Thyroid gland (tissue), 4 donors: ENCODE measurements around the gene CDHR4. TPM values are rescaled to one million over a fixed set of nuclear protein-coding genes. Genes with fewer than 3 reads are reported as not detected.
"Not testable (repeated sequence)": the region's sequence is repeated elsewhere in the genome, so short reads cannot be mapped to it uniquely, and the experiment has no call there.

Experiments used
- DNase-seq, 2 donors: peaks; one replicate each; pipeline ENCODE4 v3.0.0-alpha.2; 2019
- H3K27ac ChIP-seq, 3 donors: fragments of 200-600 bp; sonication (generic); 1 replicate in 2 of 3; 2 replicates in 1 of 3; pipeline ENCODE4 v1.5.1; 2016 to 2019; ENCODE audit warnings: mild to moderate bottlenecking in 1 of 3, moderate library complexity in 1 of 3
- H3K27me3 ChIP-seq: fragments of 200-600 bp; sonication (generic); one replicate; pipeline ENCODE4 v1.5.1; 2019
- H3K36me3 ChIP-seq, 2 donors: fragments of 200-600 bp; sonication (generic); one replicate each; pipeline ENCODE4 v1.5.1; 2016 to 2019
- H3K4me1 ChIP-seq, 2 donors: fragments of 200-600 bp; sonication (generic); one replicate each; pipeline ENCODE4 v1.5.1; 2017 to 2019
- H3K4me3 ChIP-seq, 3 donors: fragments of 200-600 bp; sonication (generic); replicated peaks in 1 of 3; 1 replicate in 2 of 3; 2 replicates in 1 of 3; pipeline ENCODE4 v1.5.1; 2016; ENCODE audit warnings: mild to moderate bottlenecking in 1 of 3
- H3K9me3 ChIP-seq: fragments of 200-600 bp; sonication (generic); one replicate; pipeline ENCODE4 v1.5.1; 2017
- POLR2A ChIP-seq, 2 donors: fragments of 450-650 bp; IDR thresholded peaks; one replicate each; pipeline ENCODE4 v1.6.1; 2017; ENCODE audit warnings: antibody characterized with exemption in 2 of 2, mild to moderate bottlenecking in 2 of 2, moderate library complexity in 1 of 2
- WGBS, 2 donors: methylation state at CpG; one replicate each; pipeline ENCODE4 v1.1.5; 2017; 5-methylcytosine and 5-hydroxymethylcytosine counted together
- intact Hi-C: fragments of 100-400 bp; cut with DNase I; formaldehyde crosslinking; loops from one replicate; pipeline ENCODE4 v1.15.1; 2023
- total RNA-seq, 4 donors: library from RNA; depleted of rRNA; stranded (reverse); fragments of >200 nt; gene quantifications; one replicate each; pipeline ENCODE4 v1.2.3, GENCODE V29; 2016
- TF ChIP-seq, protein P1 (sequence below), 6 experiments: fragments of 200-600 bp in 3 of 6; fragments of 450-650 bp in 3 of 6; sonication (generic) in 3 of 6; IDR thresholded peaks; one replicate each; pipeline ENCODE4 v1.5.1; 2016 to 2019; ENCODE audit warnings: antibody characterized with exemption in 6 of 6, mild to moderate bottlenecking in 2 of 6, inconsistent platforms in 1 of 6, moderate library complexity in 1 of 6

Gene CDHR4
- total RNA-seq, 4 donors from 2014 or later = not detected

GRCh38 chr3:49826016-49826415 lies 26.3 kb upstream of the CDHR4 start:
- no peaks in the 10 kb centered on the region for H3K36me3 ChIP-seq
- TF ChIP-seq POLR2A (IDR thresholded peaks at IDR 0.05) = no peak
- TF ChIP-seq, protein P1, sequence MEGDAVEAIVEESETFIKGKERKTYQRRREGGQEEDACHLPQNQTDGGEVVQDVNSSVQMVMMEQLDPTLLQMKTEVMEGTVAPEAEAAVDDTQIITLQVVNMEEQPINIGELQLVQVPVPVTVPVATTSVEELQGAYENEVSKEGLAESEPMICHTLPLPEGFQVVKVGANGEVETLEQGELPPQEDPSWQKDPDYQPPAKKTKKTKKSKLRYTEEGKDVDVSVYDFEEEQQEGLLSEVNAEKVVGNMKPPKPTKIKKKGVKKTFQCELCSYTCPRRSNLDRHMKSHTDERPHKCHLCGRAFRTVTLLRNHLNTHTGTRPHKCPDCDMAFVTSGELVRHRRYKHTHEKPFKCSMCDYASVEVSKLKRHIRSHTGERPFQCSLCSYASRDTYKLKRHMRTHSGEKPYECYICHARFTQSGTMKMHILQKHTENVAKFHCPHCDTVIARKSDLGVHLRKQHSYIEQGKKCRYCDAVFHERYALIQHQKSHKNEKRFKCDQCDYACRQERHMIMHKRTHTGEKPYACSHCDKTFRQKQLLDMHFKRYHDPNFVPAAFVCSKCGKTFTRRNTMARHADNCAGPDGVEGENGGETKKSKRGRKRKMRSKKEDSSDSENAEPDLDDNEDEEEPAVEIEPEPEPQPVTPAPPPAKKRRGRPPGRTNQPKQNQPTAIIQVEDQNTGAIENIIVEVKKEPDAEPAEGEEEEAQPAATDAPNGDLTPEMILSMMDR (IDR thresholded peaks at IDR 0.05) = no peak
- intact Hi-C loops = no loop called here
- no peaks in the 10 kb centered on the region for H3K4me1 ChIP-seq
- DNase-seq = no peak
- H3K27ac ChIP-seq = no peak overlapping the region
- H3K27me3 ChIP-seq = no peaks in the 10 kb centered on the region
- no peak overlapping the region for H3K4me3 ChIP-seq
- H3K9me3 ChIP-seq = no peaks in the 10 kb centered on the region
- WGBS, 2 donors = 88 to 89% methylated on average over 6 of the region's 6 CpGs

- H3K4me3 ChIP-seq, DNase-seq, H3K9me3 ChIP-seq, intact Hi-C loops, H3K36me3 ChIP-seq, H3K27me3 ChIP-seq, H3K27ac ChIP-seq, H3K4me1 ChIP-seq: not testable (repeated sequence)
- 67 to 95% methylated on average over 3 of the region's 3 CpGs for WGBS, 2 donors
Observed at GRCh38 chr3:49823131-49823530, 23.5 kb upstream of the CDHR4 start.

GRCh38 chr3:49813497-49814174 lies 14.0 kb upstream of the CDHR4 start, which contains the start of gene UBA7:
TSS of gene UBA7 (minus strand) at chr3:49813953. CDS start at chr3:49813787, 166 bp downstream.
- peak; percentile 80 to 84 for DNase-seq
- intact Hi-C loops = no loop called here
- Histone ChIP-seq H3K4me3 (peak within 1 kb of the TSS in 1 of 3 donors; percentile 33), H3K4me1 (peaks cover 15 to 22% of the 10 kb centered on the region in 2 donors), H3K27me3 (no peaks in the 10 kb centered on the region), H3K36me3 (peaks cover 6 to 17% of the 10 kb centered on the region in 2 donors), H3K9me3 (no peaks in the 10 kb centered on the region), H3K27ac (peak within 1 kb of the TSS; percentile 74 to 92 (median 90))
- WGBS, 2 donors = 0 to 19% methylated on average over 3 to 9 of the region's 9 CpGs
- TF ChIP-seq, protein P1 (IDR thresholded peaks at IDR 0.05) = no peak
- TF ChIP-seq POLR2A (IDR thresholded peaks at IDR 0.05) = no peak

DNA sequence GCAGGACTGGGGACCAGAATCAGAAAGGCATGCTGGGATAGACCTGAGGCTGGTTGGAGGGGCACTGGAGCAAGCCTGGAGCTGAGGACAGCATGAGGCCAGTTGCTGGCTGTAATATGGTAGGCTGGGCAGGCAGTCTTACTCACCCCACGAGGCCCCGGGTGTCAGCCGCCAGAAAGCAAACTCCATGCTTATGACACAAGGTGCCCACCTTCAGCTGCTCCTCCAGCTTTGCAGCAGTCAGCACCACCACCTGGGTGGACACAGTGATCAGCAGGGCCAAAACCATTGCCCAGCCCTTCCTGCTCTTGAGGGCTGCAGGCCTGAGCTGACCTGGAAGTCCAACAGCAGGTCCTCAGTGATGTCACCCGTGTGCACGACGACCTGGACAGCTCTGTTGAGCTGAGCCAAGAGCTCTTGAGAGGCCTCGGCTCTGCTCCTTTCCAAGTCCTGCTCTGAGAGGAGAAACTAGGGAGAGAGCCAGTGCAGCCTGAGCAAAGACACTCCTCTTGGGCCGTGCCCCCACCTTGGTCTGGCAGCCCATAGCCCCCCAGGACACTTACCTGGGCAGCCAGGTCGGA lies 13.3 kb upstream of the CDHR4 start:
- H3K27ac ChIP-seq = peak overlapping the region; percentile 74 to 92 (median 90)
- DNase-seq = peak; percentile 84 to 87
- peak overlapping the region in 1 of 3 donors; percentile 33 for H3K4me3 ChIP-seq
- no peak for TF ChIP-seq POLR2A (IDR thresholded peaks at IDR 0.05)
- TF ChIP-seq, protein P1 (IDR thresholded peaks at IDR 0.05) = no peak
- H3K4me1 ChIP-seq = peaks cover 15 to 22% of the 10 kb centered on the region in 2 donors
- H3K9me3 ChIP-seq = no peaks in the 10 kb centered on the region
- WGBS, 2 donors = 28 to 50% methylated on average over 5 of the region's 9 CpGs
- H3K36me3 ChIP-seq = peaks cover 6 to 17% of the 10 kb centered on the region in 2 donors
- intact Hi-C loops = no loop called here
- no peaks in the 10 kb centered on the region for H3K27me3 ChIP-seq

DNA sequence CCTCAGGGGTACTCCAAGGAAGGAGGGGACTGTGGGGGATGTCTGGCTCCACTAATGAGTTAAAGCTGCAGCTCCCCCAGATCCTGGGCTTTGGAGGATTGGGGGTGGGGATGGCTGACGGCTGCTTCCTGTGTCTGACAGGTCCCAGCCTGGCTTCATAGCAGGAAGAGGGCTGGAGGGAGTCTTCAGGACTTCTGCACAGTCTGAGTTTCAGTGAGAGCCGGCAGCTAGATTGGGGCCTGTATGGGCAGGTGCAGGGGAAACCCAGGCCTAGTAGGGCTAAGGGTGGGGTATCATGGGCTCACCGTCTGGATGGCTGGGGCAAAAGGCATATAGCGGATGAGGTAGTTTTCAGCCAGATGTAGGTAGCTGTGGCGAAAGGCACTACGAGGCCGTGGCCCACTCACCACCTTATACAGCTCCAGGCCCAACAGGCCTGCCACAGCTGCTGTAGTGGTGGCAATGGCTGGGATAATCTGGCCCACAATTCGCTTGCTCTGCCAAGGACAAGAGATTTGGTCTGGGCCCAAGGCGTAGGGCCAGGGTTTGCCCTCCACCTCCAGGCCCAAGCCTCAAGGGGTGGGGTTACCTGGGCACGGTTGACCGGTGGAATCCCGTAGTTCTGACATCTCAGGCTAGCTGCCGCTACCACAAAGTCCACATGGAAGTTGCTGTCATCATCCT lies 7.9 kb upstream of the CDHR4 start:
- H3K9me3 ChIP-seq = no peaks in the 10 kb centered on the region
- WGBS, 2 donors = 85 to 89% methylated on average over 7 to 13 of the region's 13 CpGs
- DNase-seq = no peak
- peaks cover 17 to 43% of the 10 kb centered on the region in 2 donors for H3K4me1 ChIP-seq
- H3K4me3 ChIP-seq = no peak overlapping the region
- H3K27me3 ChIP-seq = no peaks in the 10 kb centered on the region
- H3K27ac ChIP-seq = peak overlapping the region in 1 of 3 donors; percentile 96
- no peak for TF ChIP-seq POLR2A (IDR thresholded peaks at IDR 0.05)
- TF ChIP-seq, protein P1 (IDR thresholded peaks at IDR 0.05) = no peak
- peaks cover 6 to 17% of the 10 kb centered on the region in 2 donors for H3K36me3 ChIP-seq
- intact Hi-C loops = no loop called here
